ENCODE results near the gene EXOC3L1.

DNA sequence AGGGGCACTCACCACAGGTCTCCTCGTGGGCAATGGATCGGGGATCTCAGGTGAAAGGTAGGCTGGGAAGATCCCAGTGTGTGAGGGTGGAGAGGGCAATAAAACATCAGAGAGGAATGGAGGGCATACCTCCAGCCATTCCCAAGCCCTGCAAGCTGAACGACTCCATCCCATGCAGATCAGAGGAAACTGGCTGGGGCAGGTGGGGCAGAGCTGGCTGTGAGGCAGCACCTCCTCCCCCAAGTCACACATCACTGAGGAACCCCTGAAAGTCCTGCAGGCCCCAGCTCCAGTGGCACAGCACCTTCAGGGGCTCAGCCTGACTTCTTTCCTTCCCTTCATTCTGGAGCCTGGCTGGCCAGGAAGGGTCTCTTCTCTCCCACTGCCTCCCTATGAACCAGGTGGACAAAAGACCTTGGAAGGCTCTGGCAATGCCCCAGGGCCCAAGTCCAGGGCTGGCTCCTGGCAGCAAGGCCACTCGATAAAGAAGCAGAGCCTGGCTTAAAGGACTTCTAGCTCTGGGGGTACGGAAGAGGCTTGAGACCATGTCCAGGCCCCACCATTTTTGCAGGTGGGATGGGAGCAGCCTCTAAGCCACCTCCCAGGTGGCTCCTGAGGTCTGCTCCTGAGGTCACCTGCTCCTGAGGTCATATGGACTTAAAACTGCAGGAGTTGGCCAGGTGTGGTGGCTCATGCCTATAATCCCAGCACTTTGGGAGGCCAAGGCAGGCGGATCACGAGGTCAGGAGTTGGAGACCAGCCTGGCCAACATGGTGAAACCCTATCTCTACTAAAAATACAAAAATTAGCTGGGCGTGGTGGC, 23.5 kb upstream of the EXOC3L1 start:
- TF ChIP-seq CTCF (IDR thresholded peaks at IDR 0.05): no peak
- no peak for TF ChIP-seq POLR2A (IDR thresholded peaks at IDR 0.05)
